Activated T-helper 9 cell treated with anti-CD3 and anti-CD28 coated beads, Interleukin-2, amount 50 U/mL, for 16 hours (primary cell): ENCODE data around the gene TLR1.
"Not testable (repeated sequence)": the region's sequence is repeated elsewhere in the genome, so short reads cannot be mapped to it uniquely, and the experiment has no call there.

Experiments used
- DNase-seq: peaks from one replicate; pipeline ENCODE4 v3.0.0-alpha.2; 2020; ENCODE audit warnings: low read depth

TLR1 gene

GRCh38 chr4:38774181-38774955 lies 30.2 kb downstream of the TLR1 start:
- no peak for DNase-seq

- DNase-seq = not testable (repeated sequence)
These were observed 34.3 kb downstream of the TLR1 start for GRCh38 chr4:38770281-38770680.

DNA sequence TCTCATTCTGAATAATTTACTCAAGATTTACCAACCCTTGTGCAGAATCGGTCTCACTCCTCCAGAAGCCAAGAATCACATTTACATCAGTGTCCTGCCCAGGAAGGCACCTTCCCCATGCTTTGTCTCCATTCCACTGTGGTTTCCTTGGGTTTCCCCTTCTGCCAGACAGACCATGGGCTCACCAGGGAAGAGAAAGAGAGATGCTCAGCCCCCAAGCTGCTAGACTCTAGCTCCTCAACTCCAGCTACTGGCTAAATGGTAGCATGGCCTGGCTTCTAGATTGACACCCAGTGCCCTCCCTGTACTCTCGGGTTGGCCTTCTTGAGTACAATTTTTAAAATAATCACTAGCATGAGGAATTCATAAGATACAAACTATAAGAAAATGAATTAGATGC lies 34.7 kb downstream of the TLR1 start:
- no peak for DNase-seq

DNA sequence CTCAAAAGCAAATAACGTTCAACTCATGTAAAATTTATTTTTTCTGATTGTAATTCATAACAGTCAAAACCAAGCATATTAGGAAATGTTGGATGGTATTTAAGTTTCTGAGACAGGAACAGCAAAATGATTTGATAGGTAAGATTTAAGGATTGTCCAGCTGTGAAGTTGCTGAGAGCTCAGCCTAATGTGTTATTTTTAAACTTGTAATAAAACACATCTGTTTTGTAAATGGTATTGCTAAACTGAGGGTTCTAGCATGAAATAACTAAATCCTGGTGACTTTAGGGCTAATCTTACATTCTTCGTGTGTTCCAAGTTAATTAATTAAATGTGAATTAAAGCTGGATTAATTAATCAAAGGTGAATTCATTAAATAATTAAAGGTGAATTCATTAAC lies 35.1 kb downstream of the TLR1 start:
- DNase-seq = no peak

DNA sequence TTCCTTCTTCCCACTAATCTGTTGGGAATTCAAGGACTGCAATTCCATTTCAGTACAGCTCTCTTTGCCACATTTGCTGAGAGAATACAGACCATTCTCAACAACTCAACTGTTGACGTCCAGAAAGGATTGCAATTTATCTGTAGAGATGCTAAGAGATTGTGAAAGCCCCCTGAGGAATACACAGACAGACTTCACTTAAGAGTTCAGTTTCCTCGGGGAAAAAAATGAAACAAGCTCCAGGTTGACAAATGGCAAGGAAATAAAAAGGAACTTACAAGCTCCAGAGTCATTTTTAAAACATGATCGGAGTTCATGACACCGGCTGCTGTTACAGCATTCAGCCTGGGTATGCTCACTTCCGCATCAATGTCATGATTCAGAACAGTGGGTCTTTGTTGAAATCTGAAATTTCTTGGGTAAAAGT lies 35.6 kb downstream of the TLR1 start:
- DNase-seq = no peak

DNA sequence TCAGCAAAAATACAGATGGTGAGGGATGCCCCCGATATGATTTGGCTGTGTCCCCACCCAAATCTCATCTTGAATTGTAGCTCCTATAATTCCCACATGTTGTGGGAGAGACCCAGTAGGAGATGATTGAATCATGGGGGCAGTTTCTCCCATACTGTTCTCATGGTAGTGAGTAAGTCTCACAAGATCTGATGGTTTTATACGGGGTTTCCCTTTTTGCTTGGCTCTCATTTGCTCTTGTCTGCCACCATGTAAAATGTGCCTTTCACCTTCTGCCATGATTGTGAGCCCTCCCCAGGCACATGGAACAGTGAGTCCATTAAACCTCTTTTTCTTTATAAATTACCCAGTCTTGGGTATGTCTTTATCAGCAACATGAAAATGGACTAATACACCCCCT lies 37.7 kb downstream of the TLR1 start:
- DNase-seq = not testable (repeated sequence)

DNA sequence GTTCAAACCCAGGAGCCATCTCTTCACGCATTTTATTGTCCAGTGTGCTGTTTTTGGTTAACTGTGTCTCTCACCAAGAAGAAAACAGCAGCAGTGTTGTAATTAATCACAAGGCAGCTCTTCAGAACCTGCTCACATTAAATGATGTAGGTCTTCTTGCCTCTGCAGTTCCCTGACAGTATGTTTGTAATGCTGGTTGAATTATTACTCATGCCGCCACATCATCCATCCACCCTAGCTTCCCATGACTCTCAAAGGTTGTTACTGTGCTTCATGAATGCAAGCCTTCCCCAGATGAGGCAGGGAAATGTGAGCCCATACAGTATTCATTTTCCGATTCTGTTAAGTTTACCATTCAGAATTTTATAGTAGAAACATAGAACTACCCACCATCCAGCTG lies 39.2 kb downstream of the TLR1 start:
- no peak for DNase-seq

- no peak for DNase-seq
These were observed 40.3 kb downstream of the TLR1 start for GRCh38 chr4:38764277-38764676.

DNA sequence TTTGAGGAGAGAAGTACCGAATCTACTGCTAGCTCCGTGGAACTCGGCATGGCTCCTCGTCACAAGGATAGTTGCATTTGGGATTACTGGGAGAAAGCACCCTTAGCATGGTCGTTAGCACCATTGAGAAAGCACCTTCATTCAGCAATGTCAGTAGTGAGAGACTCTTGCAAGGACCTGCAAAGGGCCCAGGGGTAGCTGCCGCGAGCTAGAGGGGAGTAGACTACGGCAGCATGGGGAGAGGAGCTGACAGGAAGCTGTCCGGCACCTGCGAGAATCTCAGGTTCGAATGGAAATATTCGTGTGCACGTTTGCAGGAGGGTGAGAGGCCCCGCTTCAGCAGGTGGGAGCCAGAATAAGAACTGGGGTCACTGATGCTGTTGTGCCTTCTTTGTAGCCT lies 42.0 kb downstream of the TLR1 start:
- DNase-seq = no peak

GRCh38 chr4:38759790-38760122 lies 44.8 kb downstream of the TLR1 start:
- no peak for DNase-seq

- DNase-seq = peak; percentile 16
These were observed 45.3 kb downstream of the TLR1 start for GRCh38 chr4:38759113-38759789.

GRCh38 chr4:38757945-38758600 lies 46.5 kb downstream of the TLR1 start:
- no peak for DNase-seq

DNA sequence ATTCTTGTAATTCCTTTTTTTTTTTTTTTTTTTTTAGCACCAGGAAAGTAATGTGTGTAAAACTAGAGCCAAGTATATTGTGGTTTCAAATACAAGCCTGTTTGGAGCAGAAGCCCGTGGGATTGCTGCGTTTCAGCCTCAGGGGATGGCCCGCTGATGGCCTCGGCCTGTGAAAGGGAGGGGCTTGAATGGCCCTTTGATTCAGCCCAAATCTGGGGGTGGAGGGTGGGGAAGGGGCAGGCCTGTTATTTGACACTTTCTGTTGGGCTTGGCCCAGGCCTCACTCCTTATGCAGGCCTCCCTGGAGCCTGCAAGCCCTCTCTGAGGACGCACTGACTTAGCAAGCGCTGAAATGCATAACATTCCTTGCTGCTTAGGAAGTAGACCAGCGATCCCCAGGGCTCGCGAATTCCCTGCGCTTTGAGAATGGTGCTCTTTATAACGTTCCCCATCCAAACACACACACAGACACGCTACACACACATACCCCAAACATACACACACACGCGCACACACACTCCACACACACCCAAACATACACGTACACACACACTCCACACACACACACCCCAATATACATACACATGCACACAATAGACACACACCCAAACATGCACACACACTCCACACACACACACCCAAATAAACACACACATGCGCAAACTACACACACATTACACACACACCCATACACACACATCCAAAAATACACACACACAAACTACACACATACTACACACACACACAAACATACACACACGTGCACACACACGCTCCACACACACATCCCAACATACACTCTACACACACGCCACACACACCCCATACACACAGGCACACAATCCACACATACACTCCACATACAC lies 51.4 kb downstream of the TLR1 start:
- DNase-seq = no peak

GRCh38 chr4:38752372-38752940 lies 52.1 kb downstream of the TLR1 start:
- no peak for DNase-seq

GRCh38 chr4:38751341-38752010 lies 53.1 kb downstream of the TLR1 start:
- no peak for DNase-seq

DNA sequence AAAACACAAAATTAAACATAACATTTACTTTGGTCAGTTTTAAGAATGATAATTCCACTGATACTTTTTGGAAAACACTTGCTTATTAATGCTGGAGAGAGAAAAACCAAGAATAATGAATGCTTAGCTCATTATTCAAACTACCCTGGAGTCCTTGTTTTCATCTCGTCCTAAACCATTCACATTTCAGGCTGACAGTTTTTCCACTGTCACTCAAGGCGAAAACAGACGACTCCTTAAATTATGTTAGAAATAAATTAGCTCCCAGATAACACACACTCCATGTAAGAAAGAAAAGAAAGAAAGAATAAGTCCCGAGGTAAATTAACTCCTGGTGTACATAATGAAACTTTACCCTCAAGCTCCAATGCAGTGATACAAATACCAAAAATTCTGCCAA lies 55.3 kb downstream of the TLR1 start:
- DNase-seq = no peak

- DNase-seq = no peak
These were observed 57.0 kb downstream of the TLR1 start for GRCh38 chr4:38747629-38748028.
